Right cardiac atrium (tissue), 5 donors: Measurements from ENCODE around the gene ELOA. TPM values are rescaled to one million over a fixed set of nuclear protein-coding genes. Genes with fewer than 3 reads are reported as not detected.

Experiments used
- ATAC-seq, 2 donors: fragments of 200-7000 bp; cut with Tn5 transposase; one replicate each; pipeline versions ENCODE4 v1.8.0 to v1.9.1; 2020; ENCODE audit warnings: moderate library complexity in 2 of 2, mild to moderate bottlenecking in 1 of 2
- DNase-seq, 3 donors: peaks; one replicate each; pipeline ENCODE4 v3.0.0-alpha.2; 2020
- H3K27ac ChIP-seq: one replicate; pipeline ENCODE4 v1.5.1; 2013; ENCODE audit warnings: mild to moderate bottlenecking, low read length, control low read depth, moderate library complexity
- H3K27me3 ChIP-seq: one replicate; pipeline ENCODE4 v1.6.1; 2013; ENCODE audit not compliant: control insufficient read depth, insufficient read depth
- H3K4me1 ChIP-seq: one replicate; pipeline ENCODE4 v1.6.1; 2013; ENCODE audit warnings: low read length; ENCODE audit not compliant: control insufficient read depth, insufficient read depth
- H3K4me3 ChIP-seq: one replicate; pipeline ENCODE4 v1.5.1; 2013; ENCODE audit warnings: low read length, control low read depth
- H3K9me3 ChIP-seq: one replicate; pipeline ENCODE4 v1.6.1; 2013; ENCODE audit warnings: low read length; ENCODE audit not compliant: control insufficient read depth
- WGBS: extraction: QIAGEN DNeasy Blood & Tissue Kit; methylation state at CpG from one replicate; pipeline ENCODE4 v1.1.7; 2013; 5-methylcytosine and 5-hydroxymethylcytosine counted together
- intact Hi-C, 4 donors: fragments of 100-400 bp; cut with DNase I; formaldehyde crosslinking; loops; one replicate each; pipeline versions ENCODE4 v1.11.0 to v1.14.0; 2022 to 2023
- polyA plus RNA-seq: library from polyadenylated mRNA; stranded (reverse); fragments of 200-250 nt; gene quantifications from one replicate; pipeline ENCODE4 v1.2.3, GENCODE V29; 2013
- total RNA-seq, 4 donors: library from RNA; stranded (reverse); fragmentation: NEBNext Ultra II Directional; extraction: Animal tissue kit (Norgen Biotek cat#: 25700); gene quantifications; one replicate each; pipeline ENCODE4 v1.2.1, GENCODE V29; 2021
- donor health status: healthy with polysubstance abuse.
- donor health status: DM: no; HTN: yes; CAD: no.
- donor health status: DM: no; HTN: no; CAD: no.
- donor health status: DM: no; HTN: yes; CAD: no; lungs with severe emphysema.
- donor health status: DM: yes; HTN: yes; CAD: no.

The ELOA gene
- total and polyA plus RNA-seq, 5 donors = 11.6 to 31.1 (median 25.7) TPM

DNA sequence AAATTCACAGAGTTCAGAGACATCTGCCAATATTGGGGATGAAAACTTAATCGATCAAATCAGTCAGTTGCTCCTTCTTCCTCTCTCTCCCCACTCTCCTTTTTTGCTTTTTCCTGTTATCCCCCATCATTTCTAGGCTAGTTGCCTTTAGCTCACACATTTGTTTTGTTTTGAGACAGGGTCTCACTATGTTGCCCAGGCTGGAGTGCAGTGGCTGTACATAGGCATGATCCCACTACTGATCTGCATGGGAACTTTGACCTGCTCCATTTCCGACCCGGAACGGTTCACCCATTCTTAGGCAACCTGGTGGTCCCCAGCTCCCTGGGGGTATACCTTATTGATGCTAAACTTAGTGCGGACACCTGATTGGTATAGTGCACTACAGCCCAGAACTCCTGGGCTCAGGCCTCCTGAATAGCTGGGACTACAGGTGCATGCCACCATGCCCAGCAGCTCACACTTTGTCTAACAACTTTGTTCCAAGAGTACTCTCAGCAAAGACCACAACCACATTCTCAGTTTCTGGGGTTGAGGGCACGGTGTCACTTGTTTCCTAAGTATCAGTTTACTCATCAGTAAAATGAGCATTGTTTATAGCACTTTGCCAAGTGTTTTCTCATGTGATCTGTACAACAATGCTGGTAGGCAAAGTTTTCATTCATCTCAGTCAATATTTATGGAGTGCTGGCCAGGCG, 6.7 kb upstream of the ELOA start:
- H3K27me3 ChIP-seq = no peaks in the 10 kb centered on the region
- H3K4me1 ChIP-seq = peaks cover 3% of the 10 kb centered on the region
- ATAC-seq (no peak), DNase-seq (no peak)
- no peak overlapping the region for H3K4me3 ChIP-seq
- no peaks in the 10 kb centered on the region for H3K9me3 ChIP-seq
- WGBS = 97% methylated on average over 7 of the region's 7 CpGs
- intact Hi-C loops = no loop called here
- no peak overlapping the region for H3K27ac ChIP-seq

DNA sequence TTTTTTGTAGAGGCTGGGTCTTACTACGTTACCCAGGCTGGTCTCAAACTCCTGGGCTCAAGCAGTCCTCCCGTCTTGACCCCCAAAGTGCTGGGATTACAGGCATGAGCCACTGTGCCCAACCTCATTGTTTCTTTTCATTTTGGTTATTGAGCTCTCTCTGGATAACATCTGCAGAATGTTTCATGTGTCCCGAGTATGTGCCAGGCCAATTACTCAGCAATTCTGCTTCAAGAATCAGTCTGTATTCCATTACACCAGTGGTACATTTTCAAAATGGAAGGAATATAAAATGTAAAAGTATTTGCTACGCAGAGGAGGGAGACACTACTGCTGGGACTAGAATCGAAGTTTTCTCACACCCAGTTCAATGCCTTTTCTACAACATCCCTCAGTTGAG, 1.7 kb upstream of the ELOA start:
- H3K9me3 ChIP-seq = no peaks in the 10 kb centered on the region
- intact Hi-C loops = no loop called here
- WGBS = 84% methylated on average over 5 of the region's 5 CpGs
- no peaks in the 10 kb centered on the region for H3K27me3 ChIP-seq
- DNase-seq = no peak
- no peak for ATAC-seq
- H3K4me3 ChIP-seq = no peak overlapping the region
- no peak overlapping the region for H3K27ac ChIP-seq
- H3K4me1 ChIP-seq = no peaks in the 10 kb centered on the region

DNA sequence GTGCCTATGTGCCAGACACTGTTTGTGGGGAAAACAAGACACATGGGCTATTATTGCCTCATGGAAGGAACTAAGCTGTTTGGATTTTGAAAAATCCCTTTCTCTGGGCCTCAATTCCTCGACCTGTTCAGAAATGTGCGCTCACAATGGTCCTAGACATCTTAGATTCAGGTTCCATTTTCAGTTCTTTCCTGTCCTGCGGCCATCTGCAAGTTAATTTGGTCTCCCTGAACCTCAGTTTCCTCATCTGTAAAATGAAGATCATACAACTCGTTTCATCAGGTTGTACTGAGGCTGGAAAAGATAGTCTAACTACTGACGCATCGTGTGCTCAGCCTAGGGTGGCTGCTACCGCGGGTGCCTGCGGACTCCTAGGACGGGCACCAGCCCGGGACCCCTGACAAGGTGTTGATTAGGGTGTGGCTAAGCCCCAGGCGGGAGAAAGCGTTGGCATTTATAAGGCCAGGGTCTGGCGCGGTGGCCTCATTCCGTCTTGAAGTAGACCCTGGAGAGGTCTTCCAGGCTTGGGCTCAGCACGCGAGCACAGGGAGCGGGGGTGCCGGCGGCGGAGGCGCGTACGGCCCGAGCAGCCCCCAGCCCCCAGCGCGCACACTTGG, 493 bp upstream of the ELOA start:
- Histone ChIP-seq H3K9me3 (no peaks in the 10 kb centered on the region), H3K27ac (peak overlapping the region; percentile 73), H3K4me3 (peak overlapping the region; percentile 82), H3K4me1 (no peaks in the 10 kb centered on the region), H3K27me3 (no peaks in the 10 kb centered on the region)
- peak; percentile 22 to 28 for ATAC-seq
- 10% methylated on average over 28 of the region's 28 CpGs for WGBS
- peak in 1 of 3 donors; percentile 48 for DNase-seq
- intact Hi-C loops = no loop called here

DNA sequence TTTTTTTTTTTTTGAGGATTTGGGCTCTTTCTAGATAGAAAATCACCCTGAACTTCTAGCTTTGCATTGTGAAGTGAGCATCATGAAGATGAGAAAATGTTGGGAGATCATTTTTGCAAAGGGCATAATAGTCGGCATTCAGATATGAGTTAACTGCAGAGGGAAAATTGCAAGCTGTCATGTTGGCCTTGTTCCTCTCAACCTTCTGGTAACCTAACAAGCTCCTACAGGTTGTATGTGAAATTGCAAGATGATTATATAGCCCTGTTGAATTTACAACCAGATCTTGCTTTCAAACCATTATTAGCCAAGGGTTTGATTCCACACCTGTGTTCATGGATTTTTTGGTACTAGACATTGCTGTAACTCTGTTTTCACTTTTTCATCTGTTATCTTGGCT, 2.2 kb downstream of the ELOA start:
- no peak overlapping the region for H3K27ac ChIP-seq
- H3K27me3 ChIP-seq = no peaks in the 10 kb centered on the region
- H3K9me3 ChIP-seq = no peaks in the 10 kb centered on the region
- DNase-seq (no peak), ATAC-seq (no peak)
- WGBS = 59% methylated on average over 1 of the region's 1 CpG
- intact Hi-C loops = no loop called here
- H3K4me1 ChIP-seq = no peaks in the 10 kb centered on the region
- no peak overlapping the region for H3K4me3 ChIP-seq

DNA sequence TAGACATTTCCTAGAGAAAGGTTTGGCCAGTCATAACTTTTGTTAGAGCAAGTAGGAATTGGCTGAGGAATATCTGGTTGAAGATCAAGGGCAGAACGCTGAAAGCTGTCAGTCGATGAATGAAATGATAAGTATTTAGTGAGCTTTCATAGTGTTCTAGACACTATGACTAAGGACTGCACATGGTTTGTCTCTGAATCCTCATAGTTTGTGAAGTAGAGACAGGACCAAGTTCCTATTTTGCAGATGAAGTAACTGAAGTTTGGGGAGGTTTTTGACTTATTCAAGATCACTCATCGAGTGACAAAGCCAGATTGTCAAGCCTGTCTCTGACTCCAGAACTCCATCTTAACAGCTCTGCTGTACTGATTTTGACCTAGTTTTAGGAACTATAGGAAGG, 4.7 kb downstream of the ELOA start:
- no peak for ATAC-seq
- WGBS = 64% methylated on average over 3 of the region's 3 CpGs
- intact Hi-C loops = no loop called here
- Histone ChIP-seq H3K4me1 (no peaks in the 10 kb centered on the region), H3K4me3 (no peak overlapping the region), H3K27ac (no peak overlapping the region), H3K9me3 (no peaks in the 10 kb centered on the region), H3K27me3 (no peaks in the 10 kb centered on the region)
- no peak for DNase-seq

DNA sequence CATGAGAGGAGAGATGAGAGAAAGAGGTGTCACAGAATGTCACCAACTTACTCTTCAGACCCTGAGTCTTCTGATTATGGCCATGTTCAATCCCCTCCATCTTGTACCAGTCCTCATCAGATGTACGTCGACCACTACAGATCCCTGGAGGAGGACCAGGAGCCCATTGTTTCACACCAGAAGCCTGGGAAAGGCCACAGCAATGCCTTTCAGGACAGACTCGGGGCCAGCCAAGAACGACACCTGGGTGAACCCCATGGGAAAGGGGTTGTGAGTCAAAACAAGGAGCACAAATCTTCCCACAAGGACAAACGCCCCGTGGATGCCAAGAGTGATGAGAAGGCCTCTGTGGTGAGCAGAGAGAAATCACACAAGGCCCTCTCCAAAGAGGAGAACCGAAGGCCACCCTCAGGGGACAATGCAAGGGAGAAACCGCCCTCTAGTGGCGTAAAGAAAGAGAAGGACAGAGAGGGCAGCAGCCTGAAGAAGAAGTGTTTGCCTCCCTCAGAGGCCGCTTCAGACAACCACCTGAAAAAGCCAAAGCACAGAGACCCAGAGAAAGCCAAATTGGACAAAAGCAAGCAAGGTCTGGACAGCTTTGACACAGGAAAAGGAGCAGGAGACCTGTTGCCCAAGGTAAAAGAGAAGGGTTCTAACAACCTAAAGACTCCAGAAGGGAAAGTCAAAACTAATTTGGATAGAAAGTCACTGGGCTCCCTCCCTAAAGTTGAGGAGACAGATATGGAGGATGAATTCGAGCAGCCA, 8.0 kb downstream of the ELOA start:
- Histone ChIP-seq H3K4me3 (no peak overlapping the region), H3K4me1 (no peaks in the 10 kb centered on the region), H3K27me3 (no peaks in the 10 kb centered on the region), H3K27ac (no peak overlapping the region), H3K9me3 (no peaks in the 10 kb centered on the region)
- 54% methylated on average over 11 of the region's 11 CpGs for WGBS
- ATAC-seq (peak; percentile 50 to 54), DNase-seq (no peak)
- intact Hi-C loops = no loop called here

DNA sequence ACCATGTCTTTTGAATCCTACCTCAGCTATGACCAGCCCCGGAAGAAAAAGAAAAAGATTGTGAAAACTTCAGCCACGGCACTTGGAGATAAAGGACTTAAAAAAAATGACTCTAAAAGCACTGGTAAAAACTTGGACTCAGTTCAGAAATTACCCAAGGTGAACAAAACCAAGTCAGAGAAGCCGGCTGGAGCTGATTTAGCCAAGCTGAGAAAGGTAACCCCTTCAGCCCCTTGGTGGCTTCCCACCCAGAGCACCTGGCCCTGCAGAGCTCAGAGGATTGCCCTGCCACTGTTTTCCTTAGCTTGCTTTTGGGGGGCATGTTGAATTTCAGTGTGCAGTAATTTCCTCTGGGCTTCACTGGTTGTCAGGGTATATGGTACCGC, 8.5 kb downstream of the ELOA start:
- Histone ChIP-seq H3K9me3 (no peaks in the 10 kb centered on the region), H3K4me1 (no peaks in the 10 kb centered on the region), H3K27me3 (no peaks in the 10 kb centered on the region), H3K4me3 (no peak overlapping the region), H3K27ac (no peak overlapping the region)
- no peak for ATAC-seq
- DNase-seq = no peak
- intact Hi-C loops = no loop called here
- 77% methylated on average over 4 of the region's 4 CpGs for WGBS

DNA sequence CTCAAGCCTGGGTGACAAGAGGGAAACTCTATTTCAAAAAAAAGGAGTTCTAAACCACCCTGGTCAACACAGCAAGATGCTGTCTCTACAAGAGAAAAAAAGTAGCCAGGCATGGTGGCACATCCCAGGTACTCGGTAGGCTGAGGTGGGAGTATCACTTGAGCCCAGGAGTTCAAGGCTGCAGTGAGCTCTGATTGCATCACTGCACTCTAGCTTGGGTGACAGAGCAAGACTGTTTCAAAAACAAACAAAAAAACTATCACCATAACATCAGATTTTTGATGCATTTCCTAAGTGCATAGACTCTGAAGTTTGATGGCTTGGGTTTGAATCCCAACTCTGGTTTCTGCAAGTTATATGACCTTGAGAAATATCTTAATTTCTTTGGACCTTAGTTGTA, 9.6 kb downstream of the ELOA start:
- 100% methylated on average over 1 of the region's 1 CpG for WGBS
- intact Hi-C loops = no loop called here

DNA sequence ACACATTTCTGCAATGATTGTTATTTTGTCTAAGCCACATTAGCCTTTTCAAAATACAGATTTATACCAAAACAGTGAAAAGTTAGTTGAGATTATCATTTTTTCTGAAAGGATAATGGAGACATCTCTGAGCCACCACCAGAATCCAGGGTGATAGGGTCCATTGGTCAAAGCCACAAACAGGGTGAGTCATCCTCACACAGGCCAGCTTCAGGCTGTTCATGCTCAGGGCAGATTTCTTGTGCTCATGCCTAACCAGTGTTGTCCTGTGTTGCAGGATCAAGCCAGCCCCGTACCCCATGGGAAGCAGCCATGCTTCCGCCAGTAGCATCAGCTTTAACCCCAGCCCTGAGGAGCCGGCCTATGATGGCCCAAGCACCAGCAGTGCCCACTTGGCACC, 13.4 kb downstream of the ELOA start:
- Histone ChIP-seq H3K9me3 (no peaks in the 10 kb centered on the region), H3K27me3 (no peaks in the 10 kb centered on the region), H3K4me3 (no peak overlapping the region), H3K27ac (no peak overlapping the region), H3K4me1 (no peaks in the 10 kb centered on the region)
- DNase-seq = no peak
- WGBS = 94% methylated on average over 3 of the region's 3 CpGs
- intact Hi-C loops = no loop called here
- ATAC-seq = no peak

More for the DNA sequence above, 9.6 kb downstream of the ELOA start:
- Histone ChIP-seq H3K9me3 (no peaks in the 10 kb centered on the region), H3K27me3 (no peaks in the 10 kb centered on the region), H3K27ac (no peak overlapping the region), H3K4me1 (no peaks in the 10 kb centered on the region), H3K4me3 (no peak overlapping the region)
- DNase-seq = no peak
- ATAC-seq = no peak

DNA sequence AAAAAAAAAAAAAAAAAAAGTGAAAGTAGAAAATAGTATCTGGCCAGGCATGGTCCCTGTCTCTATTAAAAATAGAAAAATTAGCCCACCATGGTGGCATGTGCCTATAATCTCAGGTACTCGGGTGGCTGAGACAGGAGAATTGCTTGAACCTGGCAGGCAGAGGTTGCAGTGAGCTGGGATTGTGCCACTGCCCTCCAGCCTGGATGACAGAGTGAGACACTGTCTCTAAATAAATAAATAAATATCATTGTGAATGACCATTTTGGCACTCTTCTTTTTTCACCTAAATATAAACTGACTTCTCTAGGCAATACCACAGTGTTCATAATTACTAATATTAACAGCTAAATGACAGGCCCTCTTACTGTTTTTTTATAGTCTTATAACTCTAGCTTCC, 14.5 kb downstream of the ELOA start:
- ATAC-seq (no peak), DNase-seq (no peak)
- intact Hi-C loops = no loop called here
- no peak overlapping the region for H3K4me3 ChIP-seq
- 67% methylated on average over 1 of the region's 1 CpG for WGBS
- no peak overlapping the region for H3K27ac ChIP-seq
- H3K9me3 ChIP-seq = no peaks in the 10 kb centered on the region
- H3K4me1 ChIP-seq = no peaks in the 10 kb centered on the region
- H3K27me3 ChIP-seq = no peaks in the 10 kb centered on the region

DNA sequence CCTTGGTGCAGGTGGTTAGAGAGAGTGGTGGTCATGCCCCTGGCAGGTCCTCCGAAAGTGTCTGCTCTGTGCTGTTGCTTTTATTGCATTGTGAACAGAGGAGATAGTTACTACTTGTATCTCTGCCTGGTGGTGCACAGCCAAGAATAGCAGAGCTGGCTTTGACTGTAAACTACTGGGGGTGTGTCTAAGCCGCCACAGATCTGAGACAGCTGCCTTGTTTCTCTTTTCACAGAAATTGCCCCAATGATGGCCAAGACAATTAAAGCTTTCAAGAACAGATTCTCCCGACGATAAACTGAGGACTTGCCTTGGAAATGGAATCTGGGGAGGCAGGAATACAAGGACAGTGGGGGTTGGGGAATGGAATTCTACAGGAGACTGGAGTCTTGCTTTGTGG, 16.0 kb downstream of the ELOA start:
- H3K27ac ChIP-seq = peak overlapping the region; percentile 9
- H3K4me1 ChIP-seq = no peaks in the 10 kb centered on the region
- intact Hi-C loops = no loop called here
- H3K4me3 ChIP-seq = no peak overlapping the region
- ATAC-seq (peak; percentile 80 to 85), DNase-seq (peak in 1 of 3 donors; percentile 30)
- WGBS = 34% methylated on average over 4 of the region's 4 CpGs
- H3K9me3 ChIP-seq = no peaks in the 10 kb centered on the region
- H3K27me3 ChIP-seq = no peaks in the 10 kb centered on the region
